CD4-positive, alpha-beta T cell (primary cell): Measurements from ENCODE around the gene NPC1L1. TPM values are rescaled to one million over a fixed set of nuclear protein-coding genes. Genes with fewer than 3 reads are reported as not detected.
"Not testable (repeated sequence)": the region's sequence is repeated elsewhere in the genome, so short reads cannot be mapped to it uniquely, and the experiment has no call there.

Source experiments
- ATAC-seq: fragments of 200-7000 bp; cut with Tn5 transposase; one replicate; pipeline ENCODE4 v1.10.0; 2022; ENCODE audit warnings: mild to moderate bottlenecking; ENCODE audit not compliant: poor library complexity
- CTCF ChIA-PET: fragments of 350-600 bp; sonication (Branson Sonifier 250); formaldehyde crosslinking; loops from one replicate; lab custom pipeline; 2021; ENCODE audit warnings: antibody characterized with exemption, inconsistent platforms; lab: Charles Lee
- POLR2A ChIA-PET: fragments of 350-600 bp; sonication (Branson Sonifier 250); formaldehyde crosslinking; loops from one replicate; lab custom pipeline; 2021; ENCODE audit warnings: antibody characterized with exemption, inconsistent platforms; lab: Charles Lee
- DNase-seq, 14 experiments: peaks; one replicate each; pipeline ENCODE4 v3.0.0-alpha.2; 2013 to 2020; ENCODE audit warnings: mixed read lengths in 2 of 14
- H3K27ac ChIP-seq, 2 donors: one replicate each; pipeline versions ENCODE4 v1.5.1 to v1.7.0; 2013; ENCODE audit warnings: low read length in 2 of 2, low read depth in 1 of 2, mild to moderate bottlenecking in 1 of 2
- H3K27me3 ChIP-seq, 2 experiments: 1 replicate in 1 of 2; 2 replicates in 1 of 2; pipeline versions ENCODE4 v1.6.1 to v1.7.0; 2013; ENCODE audit warnings: low read length in 2 of 2, control low read depth in 1 of 2, mild to moderate bottlenecking in 1 of 2, moderate library complexity in 1 of 2; ENCODE audit not compliant: insufficient read depth in 2 of 2, control insufficient read depth in 1 of 2
- H3K36me3 ChIP-seq: one replicate; pipeline ENCODE4 v1.6.1; 2013; ENCODE audit warnings: low read length, control low read depth; ENCODE audit not compliant: insufficient read depth
- H3K4me1 ChIP-seq: one replicate; pipeline ENCODE4 v1.6.1; 2013; ENCODE audit warnings: low read length, control low read depth; ENCODE audit not compliant: insufficient read depth
- H3K4me3 ChIP-seq: one replicate; pipeline ENCODE4 v1.5.1; 2013; ENCODE audit warnings: mild to moderate bottlenecking, low read length, moderate library complexity
- H3K9me3 ChIP-seq, 2 experiments: 1 replicate in 1 of 2; 2 replicates in 1 of 2; pipeline versions ENCODE4 v1.6.1 to v1.7.0; 2013; ENCODE audit warnings: low read length in 2 of 2, mild to moderate bottlenecking in 2 of 2, control low read depth in 1 of 2, moderate library complexity in 1 of 2; ENCODE audit not compliant: control insufficient read depth in 1 of 2, insufficient read depth in 1 of 2
- H3K27ac Mint-ChIP-seq: one replicate; pipeline ENCODE4 v1.8.0; 2020; ENCODE audit warnings: mixed read lengths
- H3K27me3 Mint-ChIP-seq: one replicate; pipeline ENCODE4 v1.8.0; 2021; ENCODE audit warnings: mixed read lengths
- H3K36me3 Mint-ChIP-seq: one replicate; pipeline ENCODE4 v1.8.0; 2021; ENCODE audit warnings: low read depth, mixed read lengths
- H3K4me1 Mint-ChIP-seq: one replicate; pipeline ENCODE4 v1.8.0; 2021; ENCODE audit warnings: low read depth, mixed read lengths
- H3K4me3 Mint-ChIP-seq: one replicate; pipeline ENCODE4 v1.8.0; 2020; ENCODE audit warnings: mild to moderate bottlenecking, mixed read lengths
- H3K9me3 Mint-ChIP-seq: one replicate; pipeline ENCODE4 v1.8.0; 2020; ENCODE audit warnings: mixed read lengths
- CTCF ChIP-seq: fragments of 200-600 bp; IDR thresholded peaks from one replicate; pipeline ENCODE4 v1.8.0; 2022; ENCODE audit warnings: antibody characterized with exemption, mild to moderate bottlenecking
- intact Hi-C, 2 experiments: fragments of 100-400 bp; cut with DNase I in 1 of 2; cut with micrococcal nuclease in 1 of 2; formaldehyde crosslinking; loops; one replicate each; pipeline versions ENCODE4 v1.15.1 to v1.9.0; 2023 to 2025; cut with DNase I, micrococcal nuclease
- total RNA-seq, 174 experiments: library from RNA in 2 of 174; stranded (reverse) in 2 of 174; gene quantifications; one replicate each; pipeline ENCODE4 v1.2.3 and lab custom pipeline; 2021 to 2026

The NPC1L1 gene
- total RNA-seq, 2 experiments from 2014 or later: 0.08 TPM; not detected in 1

- H3K4me1 ChIP-seq: no peaks in the 10 kb centered on the region
- CTCF ChIA-PET: no interaction called here
- POLR2A ChIA-PET: no interaction called here
- peaks cover 11% of the 10 kb centered on the region for H3K27me3 Mint-ChIP-seq
- no peaks in the 10 kb centered on the region for H3K36me3 Mint-ChIP-seq
- H3K27ac ChIP-seq: no peak overlapping the region
- intact Hi-C loops: no loop called here
- no peak overlapping the region for H3K27ac Mint-ChIP-seq
- H3K4me1 Mint-ChIP-seq: no peaks in the 10 kb centered on the region
- DNase-seq: no peak
- no peak for ATAC-seq
- no peaks in the 10 kb centered on the region for H3K9me3 Mint-ChIP-seq
- TF ChIP-seq CTCF: no peak
- H3K9me3 ChIP-seq: peaks cover 0 to 5% of the 10 kb centered on the region in 2 experiments
- no peaks in the 10 kb centered on the region for H3K27me3 ChIP-seq
- no peak overlapping the region for H3K4me3 Mint-ChIP-seq
- H3K4me3 ChIP-seq: no peak overlapping the region
- no peaks in the 10 kb centered on the region for H3K36me3 ChIP-seq
Observed at GRCh38 chr7:44511863-44512468, 29.2 kb downstream of the NPC1L1 start.

- H3K36me3 Mint-ChIP-seq: no peaks in the 10 kb centered on the region
- no peak overlapping the region for H3K4me3 ChIP-seq
- no peak overlapping the region for H3K27ac Mint-ChIP-seq
- no peaks in the 10 kb centered on the region for H3K27me3 ChIP-seq
- H3K4me1 Mint-ChIP-seq: no peaks in the 10 kb centered on the region
- H3K9me3 ChIP-seq: peaks cover 0 to 5% of the 10 kb centered on the region in 2 experiments
- no peaks in the 10 kb centered on the region for H3K4me1 ChIP-seq
- H3K36me3 ChIP-seq: no peaks in the 10 kb centered on the region
- CTCF ChIA-PET: no interaction called here
- H3K27ac ChIP-seq: no peak overlapping the region
- no peak overlapping the region for H3K4me3 Mint-ChIP-seq
- TF ChIP-seq CTCF: no peak
- POLR2A ChIA-PET: no interaction called here
- no peaks in the 10 kb centered on the region for H3K9me3 Mint-ChIP-seq
- no peak for ATAC-seq
- no peak for DNase-seq
- intact Hi-C loops: no loop called here
- peaks cover 11% of the 10 kb centered on the region for H3K27me3 Mint-ChIP-seq
Observed at GRCh38 chr7:44511236-44511635, 29.9 kb downstream of the NPC1L1 start.

GRCh38 chr7:44508328-44509030, 32.7 kb downstream of the NPC1L1 start:
- no peak overlapping the region for H3K27ac Mint-ChIP-seq
- H3K27me3 ChIP-seq: no peaks in the 10 kb centered on the region

GRCh38 chr7:44506592-44507288, 34.4 kb downstream of the NPC1L1 start:
- CTCF ChIA-PET, H3K4me1 ChIP-seq, H3K27me3 ChIP-seq, H3K4me3 Mint-ChIP-seq, H3K27ac Mint-ChIP-seq, H3K9me3 ChIP-seq, H3K4me3 ChIP-seq, ATAC-seq, H3K9me3 Mint-ChIP-seq, H3K36me3 Mint-ChIP-seq, DNase-seq, H3K27ac ChIP-seq, intact Hi-C loops, H3K36me3 ChIP-seq, H3K4me1 Mint-ChIP-seq: not testable (repeated sequence)
- POLR2A ChIA-PET: interaction anchor here (0.6 kb wide), 1 partner anchor 17 kb away, joined by 3 read pairs; the partner anchor contains the start of gene NUDCD3
- peaks cover 19% of the 10 kb centered on the region for H3K27me3 Mint-ChIP-seq

More at GRCh38 chr7:44508328-44509030, 32.7 kb downstream of the NPC1L1 start:
- H3K4me3 Mint-ChIP-seq: no peak overlapping the region
- ChIA-PET CTCF (no interaction called here), POLR2A (no interaction called here)
- no peaks in the 10 kb centered on the region for H3K4me1 ChIP-seq
- no peak for TF ChIP-seq CTCF
- peaks cover 0 to 5% of the 10 kb centered on the region in 2 experiments for H3K9me3 ChIP-seq
- no peak overlapping the region for H3K4me3 ChIP-seq
- no peak for DNase-seq
- H3K27me3 Mint-ChIP-seq: peaks cover 11% of the 10 kb centered on the region
- ATAC-seq: no peak
- no peak overlapping the region for H3K27ac ChIP-seq
- H3K36me3 Mint-ChIP-seq: no peaks in the 10 kb centered on the region
- no peaks in the 10 kb centered on the region for H3K36me3 ChIP-seq
- peaks cover 3% of the 10 kb centered on the region for H3K9me3 Mint-ChIP-seq
- H3K4me1 Mint-ChIP-seq: no peaks in the 10 kb centered on the region
- intact Hi-C loops: no loop called here
